Hepatocyte (in vitro differentiated cells): ENCODE data around the gene HYCC2. TPM values are rescaled to one million over a fixed set of nuclear protein-coding genes. Genes with fewer than 3 reads are reported as not detected.
"Not testable (repeated sequence)": the region's sequence is repeated elsewhere in the genome, so short reads cannot be mapped to it uniquely, and the experiment has no call there.

Experiments
- DNase-seq: peaks from one replicate; pipeline ENCODE4 v3.0.0-alpha.2; 2016; ENCODE audit warnings: low spot score
- H2AFZ ChIP-seq: fragments of 200-600 bp; sonication (generic); 2 replicates; pipeline ENCODE4 v1.6.0; 2016; ENCODE audit warnings: antibody characterized with exemption, mild to moderate bottlenecking
- H3K27ac ChIP-seq: fragments of 200-600 bp; sonication (generic); 2 replicates; pipeline ENCODE4 v1.5.1; 2016; ENCODE audit warnings: mild to moderate bottlenecking
- H3K27me3 ChIP-seq: fragments of 200-600 bp; sonication (generic); 2 replicates; pipeline ENCODE4 v1.6.1; 2016
- H3K36me3 ChIP-seq: fragments of 200-600 bp; sonication (generic); replicated peaks from 2 replicates; pipeline ENCODE4 v1.5.1; 2016; ENCODE audit warnings: low read depth; ENCODE audit not compliant: insufficient read depth
- H3K4me1 ChIP-seq: fragments of 200-600 bp; sonication (generic); 2 replicates; pipeline ENCODE4 v1.5.1; 2016; ENCODE audit warnings: mild to moderate bottlenecking, moderate library complexity; ENCODE audit not compliant: insufficient read depth
- H3K4me2 ChIP-seq: fragments of 200-600 bp; sonication (generic); 2 replicates; pipeline ENCODE4 v1.6.0; 2016
- H3K4me3 ChIP-seq: fragments of 200-600 bp; sonication (generic); 2 replicates; pipeline ENCODE4 v1.5.1; 2016; ENCODE audit warnings: mild to moderate bottlenecking
- H3K79me2 ChIP-seq: fragments of 200-600 bp; sonication (generic); 2 replicates; pipeline ENCODE4 v1.6.0; 2017; ENCODE audit warnings: mild to moderate bottlenecking
- H3K9me2 ChIP-seq: fragments of 200-600 bp; sonication (generic); replicated peaks from 2 replicates; pipeline ENCODE4 v1.6.0; 2017; ENCODE audit warnings: mild to moderate bottlenecking; ENCODE audit not compliant: insufficient read depth
- H3K9me3 ChIP-seq: fragments of 200-600 bp; sonication (generic); 2 replicates; pipeline ENCODE4 v1.5.1; 2016; ENCODE audit warnings: low read depth, mild to moderate bottlenecking
- H4K20me1 ChIP-seq: fragments of 200-600 bp; sonication (generic); 2 replicates; pipeline ENCODE4 v1.6.0; 2016; ENCODE audit warnings: mild to moderate bottlenecking; ENCODE audit not compliant: insufficient read depth, poor library complexity, severe bottlenecking
- EZH2 ChIP-seq: fragments of 200-600 bp; sonication (generic); IDR thresholded peaks from 2 replicates; pipeline ENCODE4 v1.6.1; 2016; ENCODE audit warnings: antibody characterized with exemption, mild to moderate bottlenecking, borderline replicate concordance
- EZH2phosphoT487 ChIP-seq: fragments of 200-600 bp; sonication (generic); IDR thresholded peaks from one replicate; pipeline ENCODE4 v1.6.1; 2018; ENCODE audit warnings: antibody characterized with exemption, mild to moderate bottlenecking, low read depth, moderate library complexity; ENCODE audit not compliant: unreplicated experiment, severe bottlenecking
- WGBS: methylation state at CpG from one replicate; pipeline ENCODE4 v1.1.6; 2016; ENCODE audit warnings: low lambda C conversion rate; ENCODE audit errors: missing lambda C conversion rate; 5-methylcytosine and 5-hydroxymethylcytosine counted together
- polyA plus RNA-seq: library from polyadenylated mRNA; unstranded; fragments of >200 nt; fragmentation: Nextera tagmentation; extraction: Ambion mirVana; gene quantifications from 2 replicates; pipeline ENCODE4 v1.2.1, GENCODE V29; 2016
- total RNA-seq: library from RNA; depleted of rRNA; stranded (reverse); fragments of >200 nt; gene quantifications from 2 replicates; pipeline ENCODE4 v1.2.3, GENCODE V29; 2014
- TF ChIP-seq, protein P1 (sequence below): fragments of 200-600 bp; sonication (generic); IDR thresholded peaks from 2 replicates; pipeline ENCODE4 v1.5.1; 2016; ENCODE audit warnings: antibody characterized with exemption, mild to moderate bottlenecking; ENCODE audit not compliant: poor library complexity

Gene HYCC2
- total and polyA plus RNA-seq, 2 experiments from 2014 or later: 6.7 to 9.7 TPM

DNA sequence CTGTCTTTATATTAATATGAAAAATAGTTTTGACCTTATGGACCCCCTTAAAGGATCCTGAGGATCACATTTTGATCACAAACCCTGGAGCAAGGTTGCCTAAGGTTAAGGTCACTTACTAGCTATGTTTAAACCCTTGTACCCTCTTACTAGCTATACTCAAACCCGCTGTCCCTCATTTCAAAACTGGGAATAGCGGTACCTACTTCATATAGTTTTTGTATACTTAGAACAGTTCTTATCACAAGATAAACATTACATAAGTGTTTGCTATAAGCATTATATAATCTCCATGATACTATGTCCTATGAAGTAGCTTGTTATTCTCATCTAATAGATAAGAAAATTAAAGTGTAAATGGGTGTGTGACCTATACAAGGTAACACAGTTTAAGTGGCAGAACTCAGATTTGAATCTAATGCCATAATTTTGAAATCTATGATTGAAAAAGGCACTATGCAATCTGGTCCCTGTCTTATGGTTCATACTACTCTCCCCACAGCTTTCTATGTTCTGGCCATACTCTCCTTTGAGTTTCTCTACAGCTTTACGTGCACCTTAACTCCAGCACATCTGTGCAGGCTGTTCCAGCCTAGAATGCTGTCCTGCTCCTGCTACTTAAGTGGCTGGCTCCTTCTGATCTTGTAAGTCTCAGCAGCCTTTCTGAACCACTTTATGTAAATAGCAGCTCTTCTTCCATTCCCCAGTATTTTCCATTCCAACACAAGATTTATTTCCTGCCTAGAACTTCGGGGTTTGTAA, 30.4 kb downstream of the HYCC2 start:
- Histone ChIP-seq H3K36me3 (no peaks in the 10 kb centered on the region), H3K4me3 (no peak overlapping the region), H3K27ac (no peak overlapping the region), H3K9me2 (no peaks in the 10 kb centered on the region), H3K27me3 (no peaks in the 10 kb centered on the region), H3K9me3 (no peaks in the 10 kb centered on the region), H2AFZ (no peak overlapping the region), H4K20me1 (no peaks in the 10 kb centered on the region), H3K4me1 (no peaks in the 10 kb centered on the region), H3K79me2 (peaks cover 15% of the 10 kb centered on the region), H3K4me2 (no peak overlapping the region)
- TF ChIP-seq EZH2phosphoT487: no peak
- TF ChIP-seq, protein P1, sequence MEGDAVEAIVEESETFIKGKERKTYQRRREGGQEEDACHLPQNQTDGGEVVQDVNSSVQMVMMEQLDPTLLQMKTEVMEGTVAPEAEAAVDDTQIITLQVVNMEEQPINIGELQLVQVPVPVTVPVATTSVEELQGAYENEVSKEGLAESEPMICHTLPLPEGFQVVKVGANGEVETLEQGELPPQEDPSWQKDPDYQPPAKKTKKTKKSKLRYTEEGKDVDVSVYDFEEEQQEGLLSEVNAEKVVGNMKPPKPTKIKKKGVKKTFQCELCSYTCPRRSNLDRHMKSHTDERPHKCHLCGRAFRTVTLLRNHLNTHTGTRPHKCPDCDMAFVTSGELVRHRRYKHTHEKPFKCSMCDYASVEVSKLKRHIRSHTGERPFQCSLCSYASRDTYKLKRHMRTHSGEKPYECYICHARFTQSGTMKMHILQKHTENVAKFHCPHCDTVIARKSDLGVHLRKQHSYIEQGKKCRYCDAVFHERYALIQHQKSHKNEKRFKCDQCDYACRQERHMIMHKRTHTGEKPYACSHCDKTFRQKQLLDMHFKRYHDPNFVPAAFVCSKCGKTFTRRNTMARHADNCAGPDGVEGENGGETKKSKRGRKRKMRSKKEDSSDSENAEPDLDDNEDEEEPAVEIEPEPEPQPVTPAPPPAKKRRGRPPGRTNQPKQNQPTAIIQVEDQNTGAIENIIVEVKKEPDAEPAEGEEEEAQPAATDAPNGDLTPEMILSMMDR: no peak
- WGBS: 69% methylated on average over 4 of the region's 4 CpGs
- no peak for DNase-seq

DNA sequence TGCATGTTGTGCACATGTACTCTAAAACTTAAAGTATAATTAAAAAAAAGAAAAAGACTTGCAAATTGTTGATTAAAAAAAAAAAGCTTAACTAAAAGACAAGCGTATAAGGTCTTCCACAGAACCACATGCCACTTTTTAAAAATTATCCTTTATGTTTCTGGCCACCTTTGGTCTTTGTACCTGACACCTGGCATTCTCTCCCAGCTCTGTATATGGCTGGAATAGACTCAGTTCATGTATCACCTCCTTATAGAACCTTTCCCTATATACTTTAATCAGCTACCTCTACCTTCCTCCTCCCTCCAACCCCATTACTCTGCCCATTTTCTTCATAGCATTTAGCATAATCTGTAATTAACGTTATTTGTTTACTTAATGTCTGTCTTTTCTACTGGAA, 32.6 kb downstream of the HYCC2 start:
- TF ChIP-seq EZH2phosphoT487 (no peak), EZH2 (no peak)
- TF ChIP-seq, protein P1: no peak
- no peak for DNase-seq
- Histone ChIP-seq H3K4me1 (no peaks in the 10 kb centered on the region), H3K36me3 (no peaks in the 10 kb centered on the region), H3K9me2 (no peaks in the 10 kb centered on the region), H2AFZ (no peak overlapping the region), H3K27ac (no peak overlapping the region), H3K27me3 (no peaks in the 10 kb centered on the region), H3K79me2 (peaks cover 3% of the 10 kb centered on the region), H3K9me3 (no peaks in the 10 kb centered on the region), H3K4me3 (no peak overlapping the region), H4K20me1 (no peaks in the 10 kb centered on the region), H3K4me2 (no peak overlapping the region)
- 98% methylated on average over 2 of the region's 2 CpGs for WGBS

DNA sequence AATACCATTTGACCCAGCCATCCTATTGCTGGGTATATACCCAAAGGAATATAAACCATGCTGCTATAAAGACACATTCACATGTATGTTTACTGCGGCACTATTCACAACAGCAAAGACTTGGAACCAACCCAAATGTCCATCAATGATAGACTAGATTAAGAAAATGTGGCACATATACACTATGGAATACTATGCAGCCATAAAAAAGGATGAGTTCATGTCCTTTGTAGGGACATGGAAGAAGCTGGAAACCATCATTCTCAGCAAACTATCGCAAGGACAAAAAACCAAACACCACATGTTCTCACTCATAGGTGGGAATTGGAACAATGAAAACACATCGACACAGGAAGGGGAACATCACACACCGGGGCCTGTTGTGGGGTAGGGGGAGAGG, 33.1 kb downstream of the HYCC2 start:
- not testable (repeated sequence) for H3K4me1 ChIP-seq, H3K79me2 ChIP-seq, H3K4me3 ChIP-seq, H3K36me3 ChIP-seq, DNase-seq, H4K20me1 ChIP-seq, H3K4me2 ChIP-seq, H3K9me3 ChIP-seq, H3K9me2 ChIP-seq, H2AFZ ChIP-seq, H3K27ac ChIP-seq, H3K27me3 ChIP-seq
- 98% methylated on average over 4 of the region's 4 CpGs for WGBS

DNA sequence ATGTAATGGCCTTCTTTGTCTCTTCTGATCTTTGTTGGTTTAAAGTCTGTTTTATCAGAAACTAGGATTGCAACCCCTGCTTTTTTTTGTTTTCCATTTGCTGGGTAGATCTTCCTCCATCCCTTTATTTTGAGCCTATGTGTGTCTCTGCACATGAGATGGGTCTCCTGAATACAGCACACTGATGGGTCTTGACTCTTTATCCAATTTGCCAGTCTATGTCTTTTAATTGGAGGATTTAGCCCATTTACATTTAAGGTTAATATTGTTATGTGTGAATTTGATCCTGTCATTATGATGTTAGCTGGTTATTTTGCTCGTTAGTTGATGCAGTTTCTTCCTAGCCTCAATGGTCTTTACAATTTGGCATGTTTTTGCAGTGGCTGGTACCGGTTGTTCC, 37.1 kb downstream of the HYCC2 start:
- not testable (repeated sequence) for H3K9me2 ChIP-seq, H3K27ac ChIP-seq, H3K9me3 ChIP-seq, H3K4me3 ChIP-seq, H3K36me3 ChIP-seq, H4K20me1 ChIP-seq, H2AFZ ChIP-seq, DNase-seq, H3K27me3 ChIP-seq, H3K4me1 ChIP-seq, H3K4me2 ChIP-seq
- 93% methylated on average over 2 of the region's 2 CpGs for WGBS
- H3K79me2 ChIP-seq: peaks cover 12% of the 10 kb centered on the region
